ENCODE results near the gene TMEM269. TPM values are rescaled to one million over a fixed set of nuclear protein-coding genes. Genes with fewer than 3 reads are reported as not detected.

Gene TMEM269
- total and polyA plus RNA-seq, 9 of the 15 experiments (the other 6 are each of a cell fraction or from before 2014, with no cell fraction given): 0.09 to 0.49 (median 0.21) TPM

Other genes with a start within 250 kb of the TMEM269 start
Only the 7 nearest of the 9 such genes appear.
- 1,738 and 1,868 TPM in 2 replicates for gene YBX1, start 102.6 kb upstream of the TMEM269 start, total RNA-seq (2014; rRNA removed)
- gene YBX1, start 102.6 kb upstream of the TMEM269 start, total RNA-seq (2014; rRNA removed; fragmentation: Illumina TruSeq; extraction: Trizol): 1,262 and 1,370 TPM in 2 replicates
- gene YBX1, start 102.6 kb upstream of the TMEM269 start, total RNA-seq (2015; rRNA removed; fragmentation: Illumina TruSeq; extraction: Trizol): 1,548 and 1,573 TPM in 2 replicates
- 1,160 and 1,216 TPM in 2 replicates for gene YBX1, start 102.6 kb upstream of the TMEM269 start, total RNA-seq (2021)
- 411 and 825 TPM in 2 replicates for gene YBX1, start 102.6 kb upstream of the TMEM269 start, polyA plus RNA-seq (2011; rRNA removed)
- gene YBX1, start 102.6 kb upstream of the TMEM269 start, polyA plus RNA-seq (2014; fragmentation: Illumina TruSeq; extraction: Trizol): 1,646 and 1,955 TPM in 2 replicates
- gene YBX1, start 102.6 kb upstream of the TMEM269 start, polyA plus RNA-seq (2014; fragmentation: Nextera tagmentation; extraction: Ambion mirVana): 100 to 1,000 TPM; 363 to 380 TPM
- 1,176 and 1,182 TPM in 2 replicates for gene YBX1, start 102.6 kb upstream of the TMEM269 start, polyA plus RNA-seq (2014; rRNA removed)
- not detected in 2 replicates for gene CLDN19, start 44.8 kb upstream of the TMEM269 start, total RNA-seq (2014; rRNA removed)
- not detected in 2 replicates for gene CLDN19, start 44.8 kb upstream of the TMEM269 start, total RNA-seq (2014; rRNA removed; fragmentation: Illumina TruSeq; extraction: Trizol)
- gene CLDN19, start 44.8 kb upstream of the TMEM269 start, total RNA-seq (2015; rRNA removed; fragmentation: Illumina TruSeq; extraction: Trizol): not detected in 2 replicates
- gene CLDN19, start 44.8 kb upstream of the TMEM269 start, total RNA-seq (2021): not detected in 2 replicates
- not detected in 2 replicates for gene CLDN19, start 44.8 kb upstream of the TMEM269 start, polyA plus RNA-seq (2011; rRNA removed)
- not detected in 2 replicates for gene CLDN19, start 44.8 kb upstream of the TMEM269 start, polyA plus RNA-seq (2014; fragmentation: Illumina TruSeq; extraction: Trizol)
- not detected for gene CLDN19, start 44.8 kb upstream of the TMEM269 start, polyA plus RNA-seq (2014; fragmentation: Nextera tagmentation; extraction: Ambion mirVana)
- not detected in 2 replicates for gene CLDN19, start 44.8 kb upstream of the TMEM269 start, polyA plus RNA-seq (2014; rRNA removed)
- 45.7 and 55.3 TPM in 2 replicates for gene P3H1, start 18.0 kb upstream of the TMEM269 start, total RNA-seq (2014; rRNA removed)
- gene P3H1, start 18.0 kb upstream of the TMEM269 start, total RNA-seq (2014; rRNA removed; fragmentation: Illumina TruSeq; extraction: Trizol): 22.5 and 26.1 TPM in 2 replicates
- 39.2 and 40.8 TPM in 2 replicates for gene P3H1, start 18.0 kb upstream of the TMEM269 start, total RNA-seq (2015; rRNA removed; fragmentation: Illumina TruSeq; extraction: Trizol)
- gene P3H1, start 18.0 kb upstream of the TMEM269 start, total RNA-seq (2021): 79.5 and 81.7 TPM in 2 replicates
- gene P3H1, start 18.0 kb upstream of the TMEM269 start, polyA plus RNA-seq (2011; rRNA removed): 60.9 and 92.0 TPM in 2 replicates
- 52.1 and 55.8 TPM in 2 replicates for gene P3H1, start 18.0 kb upstream of the TMEM269 start, polyA plus RNA-seq (2014; fragmentation: Illumina TruSeq; extraction: Trizol)
- gene P3H1, start 18.0 kb upstream of the TMEM269 start, polyA plus RNA-seq (2014; fragmentation: Nextera tagmentation; extraction: Ambion mirVana): 1 to 10 TPM; 1.7 to 5.0 TPM
- 50.1 and 62.9 TPM in 2 replicates for gene P3H1, start 18.0 kb upstream of the TMEM269 start, polyA plus RNA-seq (2014; rRNA removed)
- gene C1orf50, start 17.7 kb upstream of the TMEM269 start, total RNA-seq (2014; rRNA removed): 3.5 and 5.7 TPM in 2 replicates
- gene C1orf50, start 17.7 kb upstream of the TMEM269 start, total RNA-seq (2014; rRNA removed; fragmentation: Illumina TruSeq; extraction: Trizol): 5.2 and 8.1 TPM in 2 replicates
- gene C1orf50, start 17.7 kb upstream of the TMEM269 start, total RNA-seq (2015; rRNA removed; fragmentation: Illumina TruSeq; extraction: Trizol): 5.3 and 5.9 TPM in 2 replicates
- 5.7 and 8.5 TPM in 2 replicates for gene C1orf50, start 17.7 kb upstream of the TMEM269 start, total RNA-seq (2021)
- gene C1orf50, start 17.7 kb upstream of the TMEM269 start, polyA plus RNA-seq (2011; rRNA removed): 12.5 and 13.9 TPM in 2 replicates
- gene C1orf50, start 17.7 kb upstream of the TMEM269 start, polyA plus RNA-seq (2014; fragmentation: Illumina TruSeq; extraction: Trizol): 5.4 and 7.1 TPM in 2 replicates
- 1 to 10 TPM in 1 of 2 experiments, under 1 TPM in 1; 0.55 to 1.8 TPM for gene C1orf50, start 17.7 kb upstream of the TMEM269 start, polyA plus RNA-seq (2014; fragmentation: Nextera tagmentation; extraction: Ambion mirVana)
- gene C1orf50, start 17.7 kb upstream of the TMEM269 start, polyA plus RNA-seq (2014; rRNA removed): 3.4 and 3.5 TPM in 2 replicates
- gene ERMAP, start 32.1 kb downstream of the TMEM269 start, total RNA-seq (2014; rRNA removed): 15.7 and 18.2 TPM in 2 replicates
- 23.7 and 25.0 TPM in 2 replicates for gene ERMAP, start 32.1 kb downstream of the TMEM269 start, total RNA-seq (2014; rRNA removed; fragmentation: Illumina TruSeq; extraction: Trizol)
- 22.2 and 23.7 TPM in 2 replicates for gene ERMAP, start 32.1 kb downstream of the TMEM269 start, total RNA-seq (2015; rRNA removed; fragmentation: Illumina TruSeq; extraction: Trizol)
- gene ERMAP, start 32.1 kb downstream of the TMEM269 start, total RNA-seq (2021): 20.5 and 22.5 TPM in 2 replicates
- 15.3 and 24.9 TPM in 2 replicates for gene ERMAP, start 32.1 kb downstream of the TMEM269 start, polyA plus RNA-seq (2011; rRNA removed)
- gene ERMAP, start 32.1 kb downstream of the TMEM269 start, polyA plus RNA-seq (2014; fragmentation: Illumina TruSeq; extraction: Trizol): 25.3 and 31.4 TPM in 2 replicates
- 10 to 100 TPM in 1 of 2 experiments, 1 to 10 TPM in 1; 8.0 to 12.9 TPM for gene ERMAP, start 32.1 kb downstream of the TMEM269 start, polyA plus RNA-seq (2014; fragmentation: Nextera tagmentation; extraction: Ambion mirVana)
- 16.6 and 20.3 TPM in 2 replicates for gene ERMAP, start 32.1 kb downstream of the TMEM269 start, polyA plus RNA-seq (2014; rRNA removed)
- gene SVBP, start 32.4 kb downstream of the TMEM269 start, total RNA-seq (2014; rRNA removed): 32.6 and 44.7 TPM in 2 replicates
- 46.5 and 48.3 TPM in 2 replicates for gene SVBP, start 32.4 kb downstream of the TMEM269 start, total RNA-seq (2014; rRNA removed; fragmentation: Illumina TruSeq; extraction: Trizol)
- 41.1 and 44.5 TPM in 2 replicates for gene SVBP, start 32.4 kb downstream of the TMEM269 start, total RNA-seq (2015; rRNA removed; fragmentation: Illumina TruSeq; extraction: Trizol)
- 31.7 and 36.0 TPM in 2 replicates for gene SVBP, start 32.4 kb downstream of the TMEM269 start, total RNA-seq (2021)
- 42.8 and 49.4 TPM in 2 replicates for gene SVBP, start 32.4 kb downstream of the TMEM269 start, polyA plus RNA-seq (2011; rRNA removed)
- 49.7 and 53.2 TPM in 2 replicates for gene SVBP, start 32.4 kb downstream of the TMEM269 start, polyA plus RNA-seq (2014; fragmentation: Illumina TruSeq; extraction: Trizol)
- 10 to 100 TPM; 37.9 TPM for gene SVBP, start 32.4 kb downstream of the TMEM269 start, polyA plus RNA-seq (2014; fragmentation: Nextera tagmentation; extraction: Ambion mirVana)
- gene SVBP, start 32.4 kb downstream of the TMEM269 start, polyA plus RNA-seq (2014; rRNA removed): 32.6 and 40.0 TPM in 2 replicates
- 14.8 and 17.4 TPM in 2 replicates for gene ZNF691, start 61.6 kb downstream of the TMEM269 start, total RNA-seq (2014; rRNA removed)
- gene ZNF691, start 61.6 kb downstream of the TMEM269 start, total RNA-seq (2014; rRNA removed; fragmentation: Illumina TruSeq; extraction: Trizol): 10.8 and 11.8 TPM in 2 replicates
- 9.2 and 10.7 TPM in 2 replicates for gene ZNF691, start 61.6 kb downstream of the TMEM269 start, total RNA-seq (2015; rRNA removed; fragmentation: Illumina TruSeq; extraction: Trizol)
- gene ZNF691, start 61.6 kb downstream of the TMEM269 start, total RNA-seq (2021): 11.7 and 15.2 TPM in 2 replicates
- gene ZNF691, start 61.6 kb downstream of the TMEM269 start, polyA plus RNA-seq (2011; rRNA removed): 11.6 and 11.9 TPM in 2 replicates
- 19.0 and 21.6 TPM in 2 replicates for gene ZNF691, start 61.6 kb downstream of the TMEM269 start, polyA plus RNA-seq (2014; fragmentation: Illumina TruSeq; extraction: Trizol)
- gene ZNF691, start 61.6 kb downstream of the TMEM269 start, polyA plus RNA-seq (2014; fragmentation: Nextera tagmentation; extraction: Ambion mirVana): 10 to 100 TPM; 20.0 to 30.4 TPM
- gene ZNF691, start 61.6 kb downstream of the TMEM269 start, polyA plus RNA-seq (2014; rRNA removed): 10.7 and 14.0 TPM in 2 replicates